GM19351 (cell line): Measurements from ENCODE around the gene CDC14A.
"Not testable (repeated sequence)": the region's sequence is repeated elsewhere in the genome, so short reads cannot be mapped to it uniquely, and the experiment has no call there.

Experiments
- ATAC-seq: cut with Tn5 transposase; IDR thresholded peaks from one replicate; pipeline ENCODE4 v1.9.1; 2021; ENCODE audit warnings: mild to moderate bottlenecking, moderate library complexity; ENCODE audit not compliant: unreplicated experiment

Gene CDC14A

GRCh38 chr1:100360790-100361510, 8.6 kb downstream of the CDC14A start:
- no peak for ATAC-seq

GRCh38 chr1:100361511-100362089, 9.3 kb downstream of the CDC14A start:
- ATAC-seq: no peak

- no peak for ATAC-seq
Observed at GRCh38 chr1:100362821-100363466, 10.6 kb downstream of the CDC14A start.

GRCh38 chr1:100363831-100364230, 11.5 kb downstream of the CDC14A start:
- no peak for ATAC-seq

GRCh38 chr1:100364697-100365096, 12.4 kb downstream of the CDC14A start:
- peak; percentile 60 for ATAC-seq

GRCh38 chr1:100366209-100366525, 13.9 kb downstream of the CDC14A start:
- no peak for ATAC-seq

- ATAC-seq: not testable (repeated sequence)
Observed at GRCh38 chr1:100369339-100369738, 17.0 kb downstream of the CDC14A start.

- ATAC-seq: not testable (repeated sequence)
Observed at GRCh38 chr1:100373953-100374352, 21.6 kb downstream of the CDC14A start.

GRCh38 chr1:100376890-100377289, 24.6 kb downstream of the CDC14A start:
- not testable (repeated sequence) for ATAC-seq

GRCh38 chr1:100377590-100378361, 25.5 kb downstream of the CDC14A start:
- ATAC-seq: peak; percentile 97

GRCh38 chr1:100378956-100379355, 26.6 kb downstream of the CDC14A start:
- ATAC-seq: no peak

GRCh38 chr1:100380635-100381034, 28.3 kb downstream of the CDC14A start:
- ATAC-seq: no peak

GRCh38 chr1:100382657-100383056, 30.4 kb downstream of the CDC14A start:
- no peak for ATAC-seq

- no peak for ATAC-seq
Observed at GRCh38 chr1:100383743-100384405, 31.6 kb downstream of the CDC14A start.

GRCh38 chr1:100387209-100387608, 34.9 kb downstream of the CDC14A start:
- no peak for ATAC-seq

GRCh38 chr1:100387657-100388350, 35.5 kb downstream of the CDC14A start:
- ATAC-seq: no peak

GRCh38 chr1:100390531-100390930, 38.2 kb downstream of the CDC14A start:
- no peak for ATAC-seq

GRCh38 chr1:100391675-100392074, 39.4 kb downstream of the CDC14A start:
- no peak for ATAC-seq

- no peak for ATAC-seq
Observed at GRCh38 chr1:100392756-100393155, 40.5 kb downstream of the CDC14A start.

GRCh38 chr1:100394285-100394684, 42.0 kb downstream of the CDC14A start:
- no peak for ATAC-seq
